MG63 (cell line): ENCODE results near the gene SAMD7. TPM values are rescaled to one million over a fixed set of nuclear protein-coding genes. Genes with fewer than 3 reads are reported as not detected.

Experiments
- DNase-seq: peaks from one replicate; pipeline ENCODE4 v3.0.0-alpha.2; 2020
- H3K27me3 ChIP-seq: fragments of 250-450 bp; sonication (Bioruptor Pico); 2 replicates; pipeline ENCODE4 v1.5.1; 2020; ENCODE audit warnings: mild to moderate bottlenecking, moderate library complexity
- H3K36me3 ChIP-seq: fragments of 250-450 bp; sonication (Bioruptor Pico); 2 replicates; pipeline ENCODE4 v1.5.1; 2020; ENCODE audit warnings: mild to moderate bottlenecking, moderate library complexity
- H3K4me3 ChIP-seq: fragments of 250-450 bp; sonication (Bioruptor Pico); 2 replicates; pipeline ENCODE4 v1.5.1; 2020; ENCODE audit warnings: mild to moderate bottlenecking, moderate library complexity
- H3K9me3 ChIP-seq: fragments of 250-450 bp; sonication (Bioruptor Pico); 2 replicates; pipeline ENCODE4 v1.5.1; 2020; ENCODE audit warnings: mild to moderate bottlenecking, moderate library complexity
- total RNA-seq: library from RNA; depleted of rRNA; stranded (reverse); fragments of >200 nt; shearing (Covaris generic); gene quantifications from 2 replicates; pipeline ENCODE4 v1.2.3, GENCODE V29; 2014; ENCODE audit warnings: low replicate concordance

SAMD7 gene
- total RNA-seq, 1 experiment from 2014 or later, result not detected

- no peaks in the 10 kb centered on the region for H3K27me3 ChIP-seq
- no peak overlapping the region for H3K4me3 ChIP-seq
- H3K36me3 ChIP-seq, result no peaks in the 10 kb centered on the region
- no peak for DNase-seq
- H3K9me3 ChIP-seq, result no peaks in the 10 kb centered on the region
Measured at GRCh38 chr3:169895072-169895471, 16.3 kb upstream of the SAMD7 start.

GRCh38 chr3:169897284-169897683 lies 14.1 kb upstream of the SAMD7 start:
- no peak for DNase-seq
- Histone ChIP-seq H3K9me3 (peaks cover 4% of the 10 kb centered on the region), H3K36me3 (no peaks in the 10 kb centered on the region), H3K27me3 (no peaks in the 10 kb centered on the region), H3K4me3 (no peak overlapping the region)

GRCh38 chr3:169901453-169901852 lies 9.9 kb upstream of the SAMD7 start:
- H3K36me3 ChIP-seq, result no peaks in the 10 kb centered on the region
- DNase-seq, result no peak
- peaks cover 4% of the 10 kb centered on the region for H3K9me3 ChIP-seq
- no peak overlapping the region for H3K4me3 ChIP-seq
- no peaks in the 10 kb centered on the region for H3K27me3 ChIP-seq

GRCh38 chr3:169905404-169905803 lies 6.0 kb upstream of the SAMD7 start:
- no peaks in the 10 kb centered on the region for H3K36me3 ChIP-seq
- DNase-seq, result no peak
- H3K27me3 ChIP-seq, result no peaks in the 10 kb centered on the region; the same call in 1 of the 2 replicates

GRCh38 chr3:169907476-169907875 lies 3.9 kb upstream of the SAMD7 start:
- DNase-seq, result no peak
- no peak overlapping the region for H3K4me3 ChIP-seq
- no peaks in the 10 kb centered on the region for H3K36me3 ChIP-seq
- no peaks in the 10 kb centered on the region for H3K9me3 ChIP-seq
- no peaks in the 10 kb centered on the region; the same call in 1 of the 2 replicates for H3K27me3 ChIP-seq

More at GRCh38 chr3:169905404-169905803, 6.0 kb upstream of the SAMD7 start:
- no peak overlapping the region for H3K4me3 ChIP-seq
- H3K9me3 ChIP-seq, result peaks cover 4% of the 10 kb centered on the region

- no peak for DNase-seq
- H3K4me3 ChIP-seq, result no peak overlapping the region
- no peaks in the 10 kb centered on the region; the same call in 1 of the 2 replicates for H3K27me3 ChIP-seq
- no peaks in the 10 kb centered on the region for H3K36me3 ChIP-seq
- H3K9me3 ChIP-seq, result no peaks in the 10 kb centered on the region
Measured at GRCh38 chr3:169907944-169908343, 3.4 kb upstream of the SAMD7 start.

GRCh38 chr3:169913323-169913722 lies 2.0 kb downstream of the SAMD7 start:
- no peak for DNase-seq

GRCh38 chr3:169914321-169914720 lies 2.9 kb downstream of the SAMD7 start:
- Histone ChIP-seq H3K27me3 (no peaks in the 10 kb centered on the region), H3K4me3 (no peak overlapping the region), H3K36me3 (no peaks in the 10 kb centered on the region), H3K9me3 (no peaks in the 10 kb centered on the region)
- DNase-seq, result peak; percentile 56

More at GRCh38 chr3:169913323-169913722, 2.0 kb downstream of the SAMD7 start:
- Histone ChIP-seq H3K27me3 (no peaks in the 10 kb centered on the region), H3K36me3 (no peaks in the 10 kb centered on the region), H3K4me3 (no peak overlapping the region), H3K9me3 (no peaks in the 10 kb centered on the region)

- Histone ChIP-seq H3K27me3 (no peaks in the 10 kb centered on the region), H3K9me3 (no peaks in the 10 kb centered on the region), H3K36me3 (no peaks in the 10 kb centered on the region), H3K4me3 (no peak overlapping the region)
- peak; percentile 52 for DNase-seq
Measured at GRCh38 chr3:169923189-169923588, 11.8 kb downstream of the SAMD7 start.

GRCh38 chr3:169923831-169924230 lies 12.5 kb downstream of the SAMD7 start:
- no peaks in the 10 kb centered on the region for H3K27me3 ChIP-seq
- H3K4me3 ChIP-seq, result no peak overlapping the region
- no peak for DNase-seq
- H3K9me3 ChIP-seq, result no peaks in the 10 kb centered on the region
- H3K36me3 ChIP-seq, result no peaks in the 10 kb centered on the region

GRCh38 chr3:169929830-169930519 lies 18.6 kb downstream of the SAMD7 start:
- H3K36me3 ChIP-seq, result no peaks in the 10 kb centered on the region
- H3K4me3 ChIP-seq, result no peak overlapping the region
- no peak for DNase-seq
- peaks cover 5% of the 10 kb centered on the region; the same call in 1 of the 2 replicates for H3K27me3 ChIP-seq
- no peaks in the 10 kb centered on the region for H3K9me3 ChIP-seq

- Histone ChIP-seq H3K9me3 (no peaks in the 10 kb centered on the region), H3K4me3 (no peak overlapping the region), H3K27me3 (peaks cover 11% of the 10 kb centered on the region), H3K36me3 (no peaks in the 10 kb centered on the region)
- DNase-seq, result no peak
Measured at GRCh38 chr3:169930843-169931242, 19.5 kb downstream of the SAMD7 start.

GRCh38 chr3:169931747-169932520 lies 20.6 kb downstream of the SAMD7 start:
- Histone ChIP-seq H3K4me3 (no peak overlapping the region), H3K36me3 (no peaks in the 10 kb centered on the region), H3K27me3 (peaks cover 16% of the 10 kb centered on the region), H3K9me3 (no peaks in the 10 kb centered on the region)
- DNase-seq, result no peak

GRCh38 chr3:169939320-169939719 lies 27.9 kb downstream of the SAMD7 start:
- Histone ChIP-seq H3K9me3 (no peaks in the 10 kb centered on the region), H3K27me3 (peaks cover 26% of the 10 kb centered on the region), H3K36me3 (no peaks in the 10 kb centered on the region), H3K4me3 (no peak overlapping the region)
- no peak for DNase-seq

GRCh38 chr3:169939751-169940150 lies 28.4 kb downstream of the SAMD7 start:
- H3K36me3 ChIP-seq, result no peaks in the 10 kb centered on the region
- no peaks in the 10 kb centered on the region for H3K9me3 ChIP-seq
- no peak for DNase-seq
- H3K4me3 ChIP-seq, result no peak overlapping the region
- H3K27me3 ChIP-seq, result peaks cover 23% of the 10 kb centered on the region

GRCh38 chr3:169940470-169941181 lies 29.3 kb downstream of the SAMD7 start:
- no peak for DNase-seq
- no peak overlapping the region for H3K4me3 ChIP-seq
- no peaks in the 10 kb centered on the region for H3K36me3 ChIP-seq

GRCh38 chr3:169945313-169945712 lies 33.9 kb downstream of the SAMD7 start:
- Histone ChIP-seq H3K36me3 (no peaks in the 10 kb centered on the region), H3K27me3 (peaks cover 8% of the 10 kb centered on the region), H3K4me3 (no peak overlapping the region), H3K9me3 (no peaks in the 10 kb centered on the region)
- DNase-seq, result no peak

More at GRCh38 chr3:169940470-169941181, 29.3 kb downstream of the SAMD7 start:
- no peaks in the 10 kb centered on the region for H3K9me3 ChIP-seq
- H3K27me3 ChIP-seq, result peaks cover 15% of the 10 kb centered on the region
